SK-N-SH (cell line): ENCODE data around the gene MIF4GD. TPM values are rescaled to one million over a fixed set of nuclear protein-coding genes. Genes with fewer than 3 reads are reported as not detected.

ENCODE experiments used
- CTCF ChIA-PET: fragments of 300-600, 350-600 bp; formaldehyde crosslinking; extraction: SDS; loops from one replicate; lab custom pipeline; 2021; lab: Yijun Ruan, JAX
- POLR2A ChIA-PET: fragments of 350-600 bp; sonication (Branson Sonifier 250); formaldehyde crosslinking; extraction: SDS; loops from one replicate; lab custom pipeline; 2020; ENCODE audit warnings: antibody characterized with exemption, inconsistent platforms; lab: Yijun Ruan, JAX
- DNase-seq: peaks from one replicate; pipeline ENCODE4 v3.0.0; 2012
- H2AFZ ChIP-seq: fragments of 200-600 bp; sonication (generic); 2 replicates; pipeline ENCODE4 v1.8.1; 2016; ENCODE audit warnings: antibody characterized with exemption, mild to moderate bottlenecking, low read depth
- H3F3A ChIP-seq: fragments of 200-600 bp; sonication (generic); replicated peaks from 2 replicates; pipeline ENCODE3; 2016; ENCODE audit warnings: antibody characterized with exemption, mild to moderate bottlenecking; ENCODE audit not compliant: insufficient read depth
- H3K27ac ChIP-seq, 2 experiments: fragments of 200-500 bp in 1 of 2; fragments of 200-600 bp in 1 of 2; sonication (Bioruptor generic) in 1 of 2; sonication (generic), shearing (Covaris generic) in 1 of 2; 2 replicates each; pipeline versions ENCODE4 v1.5.1 to v1.6.1; 2014 to 2016; ENCODE audit warnings: low read depth in 2 of 2, inconsistent platforms in 1 of 2, low read length in 1 of 2, mild to moderate bottlenecking in 1 of 2, mixed read lengths in 1 of 2
- H3K27me3 ChIP-seq: fragments of 200-600 bp; sonication (generic), shearing (Covaris generic); 2 replicates; pipeline ENCODE4 v1.6.1; 2016; ENCODE audit warnings: mixed run types; ENCODE audit not compliant: insufficient read depth
- H3K36me3 ChIP-seq, 2 experiments: fragments of 200-500 bp in 1 of 2; fragments of 200-600 bp in 1 of 2; sonication (Bioruptor generic) in 1 of 2; sonication (generic) in 1 of 2; replicated peaks in 1 of 2; 2 replicates each; pipeline versions ENCODE3 to v1.5.1; 2014 to 2016; ENCODE audit warnings: low read length in 1 of 2, mild to moderate bottlenecking in 1 of 2; ENCODE audit not compliant: insufficient read depth in 2 of 2, control insufficient read depth in 1 of 2
- H3K4me1 ChIP-seq, 2 experiments: fragments of 200-500 bp in 1 of 2; fragments of 200-600 bp in 1 of 2; sonication (Bioruptor generic) in 1 of 2; sonication (generic), shearing (Covaris generic) in 1 of 2; 2 replicates each; pipeline versions ENCODE4 v1.5.1 to v1.6.1; 2014 to 2016; ENCODE audit warnings: low read depth in 1 of 2, low read length in 1 of 2, mixed run types in 1 of 2; ENCODE audit not compliant: insufficient read depth in 2 of 2, control insufficient read depth in 1 of 2
- H3K4me2 ChIP-seq: fragments of 200-600 bp; sonication (generic), shearing (Covaris generic); 2 replicates; pipeline ENCODE4 v1.6.1; 2017; ENCODE audit warnings: mixed run types
- H3K4me3 ChIP-seq, 2 experiments: fragments of 200-500 bp in 1 of 2; fragments of 200-600 bp in 1 of 2; sonication (Bioruptor generic) in 1 of 2; sonication (generic), shearing (Covaris generic) in 1 of 2; 2 replicates each; pipeline versions ENCODE4 v1.5.1 to v1.8.1; 2014 to 2016; ENCODE audit warnings: low read depth in 2 of 2, inconsistent platforms in 1 of 2, low read length in 1 of 2, mild to moderate bottlenecking in 1 of 2, mixed read lengths in 1 of 2, moderate library complexity in 1 of 2
- H3K79me2 ChIP-seq: fragments of 200-600 bp; sonication (generic); 2 replicates; pipeline ENCODE4 v1.8.1; 2017; ENCODE audit warnings: mild to moderate bottlenecking; ENCODE audit not compliant: insufficient read depth
- H3K9ac ChIP-seq: fragments of 200-600 bp; sonication (generic); 2 replicates; pipeline ENCODE4 v1.6.1; 2017; ENCODE audit warnings: mixed run types
- H3K9me2 ChIP-seq: fragments of 200-600 bp; sonication (generic); 2 replicates; pipeline ENCODE4 v1.6.1; 2017; ENCODE audit warnings: mixed run types
- H3K9me3 ChIP-seq: fragments of 200-600 bp; sonication (generic); 2 replicates; pipeline ENCODE4 v1.6.1; 2017; ENCODE audit warnings: mixed run types, mild to moderate bottlenecking, moderate library complexity
- H4K20me1 ChIP-seq: fragments of 200-600 bp; sonication (generic); 2 replicates; pipeline ENCODE4 v1.6.1; 2017; ENCODE audit warnings: mild to moderate bottlenecking, mixed run types; ENCODE audit not compliant: insufficient read depth
- CHD2 ChIP-seq: fragments of 150-350 bp; IDR thresholded peaks from 2 replicates; pipeline ENCODE4 v1.6.1; 2018; ENCODE audit warnings: low read length; ENCODE audit not compliant: partially characterized antibody
- CTCF ChIP-seq: fragments of 200-600 bp; sonication (generic); IDR thresholded peaks from 2 replicates; pipeline ENCODE4 v1.6.1; 2017; ENCODE audit warnings: antibody characterized with exemption, mild to moderate bottlenecking, moderate library complexity
- GATA2 ChIP-seq: sonication (generic); formaldehyde crosslinking; IDR thresholded peaks from 2 replicates; pipeline ENCODE4 v1.5.0; 2020; ENCODE audit warnings: mild to moderate bottlenecking, missing genetic modification reagents
- IRF3 ChIP-seq: fragments of 150-350 bp; IDR thresholded peaks from 2 replicates; pipeline ENCODE4 v1.6.1; 2016; ENCODE audit warnings: mild to moderate bottlenecking, low read depth, low read length
- JUND ChIP-seq: IDR thresholded peaks from 2 replicates; pipeline ENCODE4 v1.4.0; 2012
- NFIC ChIP-seq: IDR thresholded peaks from 2 replicates; pipeline ENCODE4 v1.4.0; 2012; ENCODE audit warnings: borderline replicate concordance
- NRF1 ChIP-seq: IDR thresholded peaks from 2 replicates; pipeline ENCODE4 v1.6.1; 2012; ENCODE audit warnings: low read depth, mild to moderate bottlenecking, low read length
- PBX3 ChIP-seq: IDR thresholded peaks from 2 replicates; pipeline ENCODE4; 2012
- POLR2AphosphoS5 ChIP-seq: IDR thresholded peaks from 2 replicates; pipeline ENCODE4 v1.6.1; 2012; ENCODE audit warnings: low read depth, low read length
- RAD21 ChIP-seq: IDR thresholded peaks from 2 replicates; pipeline ENCODE4 v1.6.1; 2012; ENCODE audit warnings: mild to moderate bottlenecking, low read length
- RCOR1 ChIP-seq: fragments of 150-350 bp; IDR thresholded peaks from 2 replicates; pipeline ENCODE4 v1.6.1; 2017; ENCODE audit warnings: antibody characterized with exemption, low read length
- SIN3A ChIP-seq: IDR thresholded peaks from 2 replicates; pipeline ENCODE4 v1.6.1; 2012; ENCODE audit warnings: low read depth, mild to moderate bottlenecking, low read length, moderate library complexity, borderline replicate concordance
- TCF12 ChIP-seq: IDR thresholded peaks from 2 replicates; pipeline ENCODE4 v1.4.0; 2012
- YY1 ChIP-seq: IDR thresholded peaks from 2 replicates; pipeline ENCODE4 v1.4.0; 2012; ENCODE audit warnings: low read depth, mild to moderate bottlenecking
- ZBTB33 ChIP-seq: IDR thresholded peaks from 2 replicates; pipeline ENCODE4 v1.4.0; 2012; ENCODE audit warnings: low read depth, borderline replicate concordance
- WGBS: methylation state at CpG from one replicate; pipeline ENCODE4 v1.1.6; 2017; ENCODE audit warnings: low lambda C conversion rate; 5-methylcytosine and 5-hydroxymethylcytosine counted together
- polyA plus RNA-seq, 3 experiments: library from polyadenylated mRNA; depleted of rRNA; stranded (reverse); fragments of >200 nt; gene quantifications; 2 replicates each; pipeline ENCODE4 v1.2.3, GENCODE V29; 2012
- TF ChIP-seq, protein P1 (sequence below): IDR thresholded peaks from 2 replicates; pipeline ENCODE4 v1.4.0; 2012; ENCODE audit warnings: low read depth, borderline replicate concordance
- TF ChIP-seq, protein P2 (sequence below): fragments of 150-350 bp; IDR thresholded peaks from 2 replicates; pipeline ENCODE4 v1.6.1; 2017; ENCODE audit warnings: antibody characterized with exemption, low read length, low read depth, borderline replicate concordance

MIF4GD gene
- polyA plus RNA-seq, 1 of the 3 experiments (the other 2 are of a cell fraction), result 65.4 TPM

DNA sequence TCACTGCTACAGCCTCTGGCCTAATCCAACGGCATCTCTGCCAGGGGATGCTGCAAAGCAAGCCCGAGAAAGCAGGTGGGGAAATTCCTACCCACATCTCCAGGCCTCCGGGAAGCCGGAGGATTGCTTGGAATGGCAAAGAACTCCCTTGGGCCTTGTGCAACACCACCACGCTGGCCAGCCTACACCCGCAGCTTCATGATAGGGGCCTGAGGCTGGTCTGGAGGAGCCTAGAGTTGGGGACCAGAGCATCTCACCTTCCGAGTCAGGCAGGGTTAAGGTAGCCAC, 29.9 kb downstream of the MIF4GD start:
- Histone ChIP-seq H3K27ac (no peak overlapping the region), H3K4me3 (no peak overlapping the region), H3F3A (peaks cover 19% of the 10 kb centered on the region), H3K79me2 (no peaks in the 10 kb centered on the region), H3K9ac (no peak overlapping the region), H3K27me3 (no peaks in the 10 kb centered on the region), H4K20me1 (peaks cover 3% of the 10 kb centered on the region; the same call in 1 of the 2 replicates), H3K36me3 (peaks cover 45 to 97% of the 10 kb centered on the region in 2 experiments), H2AFZ (no peak overlapping the region), H3K9me3 (no peaks in the 10 kb centered on the region), H3K9me2 (no peaks in the 10 kb centered on the region), H3K4me2 (no peak overlapping the region), H3K4me1 (no peaks in the 10 kb centered on the region; a peak in 1 of 4 replicates)
- DNase-seq, result no peak
- ChIA-PET POLR2A (interaction anchor here (1.2 kb wide), 1 partner anchor 20 kb away, joined by 5 read pairs; the partner anchor contains the start of genes GGA3 and MRPS7), CTCF (interaction anchor here (0.9 to 11.7 kb wide), 14 partner anchors 10 to 189 kb away, joined by 3 to 136 read pairs (median 22); partner anchors contain the start of genes GGA3, MIF4GD, MRPS7 and NUP85)
- 96% methylated on average over 4 of the region's 7 CpGs for WGBS
- TF ChIP-seq NRF1 (no peak), ZBTB33 (no peak), TCF12 (no peak), YY1 (no peak), RAD21 (no peak), JUND (no peak), GATA2 (CRISPR knock-in tag) (no peak), PBX3 (no peak), RCOR1 (no peak), CTCF (no peak), POLR2AphosphoS5 (no peak), CHD2 (no peak), IRF3 (no peak), NFIC (no peak), SIN3A (no peak)
- TF ChIP-seq, protein P1, sequence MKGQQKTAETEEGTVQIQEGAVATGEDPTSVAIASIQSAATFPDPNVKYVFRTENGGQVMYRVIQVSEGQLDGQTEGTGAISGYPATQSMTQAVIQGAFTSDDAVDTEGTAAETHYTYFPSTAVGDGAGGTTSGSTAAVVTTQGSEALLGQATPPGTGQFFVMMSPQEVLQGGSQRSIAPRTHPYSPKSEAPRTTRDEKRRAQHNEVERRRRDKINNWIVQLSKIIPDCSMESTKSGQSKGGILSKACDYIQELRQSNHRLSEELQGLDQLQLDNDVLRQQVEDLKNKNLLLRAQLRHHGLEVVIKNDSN, result no peak
- TF ChIP-seq, protein P2, sequence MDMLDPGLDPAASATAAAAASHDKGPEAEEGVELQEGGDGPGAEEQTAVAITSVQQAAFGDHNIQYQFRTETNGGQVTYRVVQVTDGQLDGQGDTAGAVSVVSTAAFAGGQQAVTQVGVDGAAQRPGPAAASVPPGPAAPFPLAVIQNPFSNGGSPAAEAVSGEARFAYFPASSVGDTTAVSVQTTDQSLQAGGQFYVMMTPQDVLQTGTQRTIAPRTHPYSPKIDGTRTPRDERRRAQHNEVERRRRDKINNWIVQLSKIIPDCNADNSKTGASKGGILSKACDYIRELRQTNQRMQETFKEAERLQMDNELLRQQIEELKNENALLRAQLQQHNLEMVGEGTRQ, result no peak
- TF ChIP-seq, all 33 proteins: peak for 0
